Measurements from ENCODE around the gene DPY30.

- TF ChIP-seq POLR2AphosphoS5 (IDR thresholded peaks at IDR 0.05; ENCODE audit: low read depth, low read length) (no peak), EP300 (IDR thresholded peaks at IDR 0.05; ENCODE audit: borderline replicate concordance in 1 of 2, low read depth in 1 of 2, low read length in 1 of 2) (no peak), EZH2phosphoT487 (IDR thresholded peaks at IDR 0.05; ENCODE audit: borderline replicate concordance, low read depth) (no peak)
These were observed 4.0 kb upstream of the DPY30 start for GRCh38 chr2:32043561-32043960.
